Aorta (tissue), 5 donors: ENCODE results near the gene ITGA11. TPM values are rescaled to one million over a fixed set of nuclear protein-coding genes. Genes with fewer than 3 reads are reported as not detected.

Experiments used
- ATAC-seq: fragments of 200-7000 bp; cut with Tn5 transposase; one replicate; pipeline ENCODE4 v1.9.1; 2022; ENCODE audit warnings: moderate library complexity; ENCODE audit not compliant: low FRiP score
- DNase-seq, 2 donors: peaks; one replicate each; pipeline ENCODE4 v3.0.0-alpha.2; 2020
- H3K27ac ChIP-seq, 2 donors: one replicate each; pipeline ENCODE4 v1.5.1; 2013; ENCODE audit warnings: low read length in 2 of 2, mild to moderate bottlenecking in 2 of 2, moderate library complexity in 2 of 2, control low read depth in 1 of 2, inconsistent platforms in 1 of 2, low read depth in 1 of 2
- H3K27me3 ChIP-seq, 2 donors: one replicate each; pipeline ENCODE4 v1.6.1; 2013; ENCODE audit warnings: control low read depth in 1 of 2, low read length in 1 of 2, mild to moderate bottlenecking in 1 of 2, moderate library complexity in 1 of 2; ENCODE audit not compliant: insufficient read depth in 2 of 2, control insufficient read depth in 1 of 2
- H3K36me3 ChIP-seq, 2 donors: one replicate each; pipeline ENCODE4 v1.6.1; 2013; ENCODE audit warnings: control low read depth in 1 of 2, low read length in 1 of 2, mild to moderate bottlenecking in 1 of 2; ENCODE audit not compliant: insufficient read depth in 2 of 2, control insufficient read depth in 1 of 2
- H3K4me1 ChIP-seq, 2 donors: one replicate each; pipeline ENCODE4 v1.6.1; 2013; ENCODE audit warnings: low read length in 2 of 2, control low read depth in 1 of 2, mild to moderate bottlenecking in 1 of 2, moderate library complexity in 1 of 2; ENCODE audit not compliant: insufficient read depth in 2 of 2, control insufficient read depth in 1 of 2
- H3K4me3 ChIP-seq, 2 donors: one replicate each; pipeline ENCODE4 v1.5.1; 2013; ENCODE audit warnings: low read length in 2 of 2, control low read depth in 1 of 2, mild to moderate bottlenecking in 1 of 2
- H3K9me3 ChIP-seq: one replicate; pipeline ENCODE4 v1.6.1; 2013; ENCODE audit warnings: mild to moderate bottlenecking, low read length; ENCODE audit not compliant: control insufficient read depth
- WGBS, 2 donors: extraction: QIAGEN DNeasy Blood & Tissue Kit; methylation state at CpG; one replicate each; pipeline ENCODE4 v1.1.7; 2013; 5-methylcytosine and 5-hydroxymethylcytosine counted together
- intact Hi-C, 2 donors: fragments of 100-400 bp; cut with DNase I; formaldehyde crosslinking; loops; one replicate each; pipeline versions ENCODE4 v1.14.2 to v1.15.0; 2022
- polyA plus RNA-seq, 2 donors: library from polyadenylated mRNA; stranded (reverse); fragments of 200-250 nt; gene quantifications; one replicate each; pipeline ENCODE4 v1.2.3, GENCODE V29; 2013
- total RNA-seq, 2 donors: library from RNA; stranded (reverse); fragmentation: NEBNext Ultra II Directional; extraction: Animal tissue kit (Norgen Biotek cat#: 25700); gene quantifications; one replicate each; pipeline ENCODE4 v1.2.1, GENCODE V29; 2021
- donor health status: healthy with polysubstance abuse.
- donor health status: Bipolar disorder and iron deficiency.
- donor health status: DM: no; HTN: no; CAD: no.
- donor health status: DM: no; HTN: no; CAD: no.
- donor health status: DM: yes; HTN: yes; CAD: no.

The ITGA11 gene
- total and polyA plus RNA-seq, 4 donors: 21.4 to 154 (median 107) TPM

GRCh38 chr15:68442041-68442440 lies 10.1 kb upstream of the ITGA11 start:
- ATAC-seq (no peak), DNase-seq (no peak)
- no peaks in the 10 kb centered on the region for H3K4me1 ChIP-seq
- no peaks in the 10 kb centered on the region for H3K36me3 ChIP-seq
- intact Hi-C loops: no loop called here
- H3K4me3 ChIP-seq: no peak overlapping the region
- H3K27ac ChIP-seq: no peak overlapping the region
- no peaks in the 10 kb centered on the region for H3K9me3 ChIP-seq
- WGBS, 2 donors: 90 to 96% methylated on average over 4 of the region's 4 CpGs
- H3K27me3 ChIP-seq: no peaks in the 10 kb centered on the region

- 64 to 65% methylated on average over 3 of the region's 3 CpGs for WGBS, 2 donors
- intact Hi-C loops: no loop called here
- Histone ChIP-seq H3K27me3 (no peaks in the 10 kb centered on the region), H3K27ac (no peak overlapping the region), H3K4me3 (no peak overlapping the region), H3K36me3 (no peaks in the 10 kb centered on the region), H3K4me1 (no peaks in the 10 kb centered on the region), H3K9me3 (no peaks in the 10 kb centered on the region)
- DNase-seq (no peak), ATAC-seq (peak; percentile 75)
Measured at GRCh38 chr15:68441045-68441743, 9.2 kb upstream of the ITGA11 start.

- intact Hi-C loops: no loop called here
- Histone ChIP-seq H3K4me3 (no peak overlapping the region), H3K27ac (no peak overlapping the region), H3K36me3 (no peaks in the 10 kb centered on the region), H3K27me3 (no peaks in the 10 kb centered on the region), H3K9me3 (no peaks in the 10 kb centered on the region), H3K4me1 (no peaks in the 10 kb centered on the region)
- ATAC-seq (no peak), DNase-seq (no peak)
- WGBS, 2 donors: 99 to 100% methylated on average over 1 of the region's 1 CpG
Measured at GRCh38 chr15:68440136-68440535, 8.2 kb upstream of the ITGA11 start.

GRCh38 chr15:68439506-68439905 lies 7.5 kb upstream of the ITGA11 start:
- no peaks in the 10 kb centered on the region for H3K27me3 ChIP-seq
- 87 to 90% methylated on average over 5 of the region's 5 CpGs for WGBS, 2 donors
- H3K4me1 ChIP-seq: no peaks in the 10 kb centered on the region
- H3K27ac ChIP-seq: no peak overlapping the region
- DNase-seq (no peak), ATAC-seq (no peak)
- intact Hi-C loops: loop anchor here in 1 of 2 donors (10.0 kb wide), 1 partner anchor 75 kb away; no protein-coding TSS in a partner anchor
- no peaks in the 10 kb centered on the region for H3K9me3 ChIP-seq
- H3K36me3 ChIP-seq: no peaks in the 10 kb centered on the region
- H3K4me3 ChIP-seq: no peak overlapping the region

GRCh38 chr15:68436680-68437079 lies 4.7 kb upstream of the ITGA11 start:
- WGBS, 2 donors: 87 to 96% methylated on average over 1 of the region's 1 CpG
- no peaks in the 10 kb centered on the region for H3K9me3 ChIP-seq
- no peak overlapping the region for H3K4me3 ChIP-seq
- intact Hi-C loops: loop anchor here in 1 of 2 donors (10.0 kb wide), 1 partner anchor 78 kb away; no protein-coding TSS in a partner anchor
- ATAC-seq (no peak), DNase-seq (no peak)
- no peak overlapping the region for H3K27ac ChIP-seq
- no peaks in the 10 kb centered on the region for H3K27me3 ChIP-seq
- H3K4me1 ChIP-seq: no peaks in the 10 kb centered on the region
- no peaks in the 10 kb centered on the region for H3K36me3 ChIP-seq

GRCh38 chr15:68435966-68436365 lies 4.0 kb upstream of the ITGA11 start:
- Histone ChIP-seq H3K27me3 (no peaks in the 10 kb centered on the region), H3K4me1 (no peaks in the 10 kb centered on the region), H3K9me3 (no peaks in the 10 kb centered on the region), H3K4me3 (no peak overlapping the region), H3K27ac (no peak overlapping the region), H3K36me3 (no peaks in the 10 kb centered on the region)
- intact Hi-C loops: loop anchor here in 1 of 2 donors (10.0 kb wide), 1 partner anchor 79 kb away; no protein-coding TSS in a partner anchor
- DNase-seq: no peak
- WGBS, 2 donors: 80 to 85% methylated on average over 3 of the region's 3 CpGs
- ATAC-seq: no peak

GRCh38 chr15:68434021-68434420 lies 2.1 kb upstream of the ITGA11 start:
- DNase-seq: no peak
- intact Hi-C loops: loop anchor here (5.0 to 10.0 kb wide), 6 partner anchors 48 to 127 kb away; no protein-coding TSS in a partner anchor
- H3K36me3 ChIP-seq: no peaks in the 10 kb centered on the region
- H3K27ac ChIP-seq: no peak overlapping the region
- no peaks in the 10 kb centered on the region for H3K9me3 ChIP-seq
- 88 to 92% methylated on average over 6 of the region's 6 CpGs for WGBS, 2 donors
- H3K4me1 ChIP-seq: no peaks in the 10 kb centered on the region
- no peaks in the 10 kb centered on the region for H3K27me3 ChIP-seq
- H3K4me3 ChIP-seq: no peak overlapping the region
- ATAC-seq: no peak

- 67 to 68% methylated on average over 2 of the region's 2 CpGs for WGBS, 2 donors
- Histone ChIP-seq H3K9me3 (no peaks in the 10 kb centered on the region), H3K27ac (no peak overlapping the region), H3K36me3 (no peaks in the 10 kb centered on the region), H3K27me3 (no peaks in the 10 kb centered on the region), H3K4me1 (peaks cover under 1% of the 10 kb centered on the region in 2 donors), H3K4me3 (no peak overlapping the region)
- intact Hi-C loops: loop anchor here (5.0 to 10.0 kb wide), 6 partner anchors 49 to 126 kb away; no protein-coding TSS in a partner anchor
- ATAC-seq: no peak
- DNase-seq: no peak
Measured at GRCh38 chr15:68433551-68433950, 1.6 kb upstream of the ITGA11 start.
